GM21576 (cell line): ENCODE data around the gene HLX.

ENCODE experiments used
- ATAC-seq: cut with Tn5 transposase; IDR thresholded peaks from one replicate; pipeline ENCODE4 v1.9.1; 2021; ENCODE audit warnings: mild to moderate bottlenecking, moderate library complexity; ENCODE audit not compliant: unreplicated experiment

The HLX gene

DNA sequence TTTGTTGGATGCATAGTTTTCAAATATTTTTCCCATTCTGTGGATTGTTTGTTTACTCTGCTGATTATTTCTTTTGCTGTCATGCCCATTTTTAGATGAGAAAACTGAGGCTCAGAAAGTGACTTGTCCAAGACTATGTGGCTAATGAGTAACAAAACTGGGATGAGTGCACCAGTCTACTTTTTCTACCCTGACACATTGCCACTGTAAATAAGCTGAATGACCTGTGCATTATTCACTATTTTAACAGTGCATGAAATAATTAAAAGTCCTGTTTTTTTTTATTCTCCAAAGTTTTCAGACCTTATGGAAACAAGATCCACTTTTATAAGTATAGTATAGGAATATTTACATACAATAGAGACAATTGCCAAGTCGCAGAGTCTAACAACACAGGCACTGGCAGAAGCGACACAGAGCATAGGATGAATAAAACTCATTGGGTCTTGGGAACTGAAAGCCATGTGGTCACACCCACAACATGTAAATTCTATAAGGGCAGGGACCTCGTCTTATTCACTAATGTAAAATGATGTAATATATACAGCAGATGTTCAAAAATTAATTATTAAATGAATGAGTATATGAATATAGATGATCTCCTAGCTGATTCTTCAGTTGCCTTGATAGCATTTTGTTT, 45.2 kb downstream of the HLX start:
- ATAC-seq = no peak

DNA sequence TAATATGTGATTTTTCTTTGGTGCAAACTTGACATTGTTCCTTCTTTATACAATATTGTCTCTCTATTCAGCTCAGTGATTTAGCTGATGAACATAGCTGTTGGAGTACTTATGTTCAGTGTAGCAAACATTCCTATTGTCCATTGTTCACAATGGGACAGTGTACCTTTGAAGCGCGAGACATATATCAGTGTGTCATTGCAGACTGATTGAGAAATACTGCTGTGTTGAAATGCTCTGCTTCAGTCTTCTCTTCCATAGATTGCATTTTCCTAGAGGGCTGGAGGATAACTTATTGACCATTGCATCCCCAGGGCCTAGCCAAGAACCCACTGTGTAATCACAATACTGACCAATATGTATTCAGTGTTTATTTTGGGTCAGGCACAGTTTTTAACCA, 46.5 kb downstream of the HLX start:
- no peak for ATAC-seq

DNA sequence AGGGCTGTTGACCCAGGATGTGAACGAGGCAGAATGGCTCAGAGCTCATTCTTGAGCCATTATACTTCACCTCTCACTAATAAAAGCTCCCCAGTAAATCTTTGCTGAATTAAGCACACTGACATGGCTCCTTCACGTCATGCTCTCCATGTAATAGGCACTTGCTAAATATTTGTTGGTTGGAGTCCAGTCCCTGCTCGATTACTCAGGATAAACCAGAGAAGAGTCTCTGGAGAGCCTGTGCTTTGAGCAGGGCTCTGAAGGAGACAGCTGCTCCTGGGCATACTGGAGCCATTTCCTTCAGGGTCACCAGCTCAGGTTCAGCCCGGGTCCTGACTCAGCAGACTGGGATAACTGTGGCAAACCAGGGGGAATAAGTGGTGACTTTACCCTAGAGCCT, 46.9 kb downstream of the HLX start:
- no peak for ATAC-seq

DNA sequence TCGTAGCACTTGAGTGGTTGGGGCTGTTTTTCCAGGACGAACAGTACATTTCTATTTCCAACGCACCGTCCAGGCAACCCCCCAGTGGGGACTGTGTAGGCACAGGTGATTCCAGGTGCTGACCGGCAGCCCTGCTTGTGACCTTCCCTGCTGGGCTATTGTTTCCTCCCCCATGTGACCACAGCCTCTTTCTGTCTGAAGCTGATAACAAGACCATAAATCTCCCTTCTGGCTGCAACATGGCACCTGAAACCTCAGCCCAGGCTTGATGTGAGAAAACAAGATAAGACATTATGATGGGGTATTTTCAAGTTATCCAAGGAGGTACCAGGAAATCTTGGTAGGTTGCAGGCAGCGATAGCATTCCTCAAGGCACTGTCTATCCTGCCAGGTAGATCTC, 48.2 kb downstream of the HLX start:
- ATAC-seq = no peak

DNA sequence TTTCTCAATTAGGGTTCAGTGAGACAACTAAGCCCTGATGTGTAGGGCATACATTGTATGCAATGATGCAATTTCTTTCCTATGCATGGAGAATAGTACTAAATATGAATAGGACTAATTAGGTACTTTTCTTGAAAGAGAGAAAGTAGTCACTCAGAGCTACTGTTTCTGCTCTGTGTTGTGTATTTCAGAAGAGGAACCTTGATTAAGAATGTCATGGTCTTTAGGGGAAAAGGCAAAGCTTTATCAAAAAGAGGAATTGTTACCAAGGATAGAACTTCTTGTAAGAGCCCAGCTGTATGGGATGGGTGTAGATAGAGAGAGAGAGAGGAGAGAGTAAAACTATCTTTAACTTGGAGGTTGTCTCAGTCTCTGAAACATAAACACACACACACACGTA, 49.1 kb downstream of the HLX start:
- ATAC-seq = no peak

DNA sequence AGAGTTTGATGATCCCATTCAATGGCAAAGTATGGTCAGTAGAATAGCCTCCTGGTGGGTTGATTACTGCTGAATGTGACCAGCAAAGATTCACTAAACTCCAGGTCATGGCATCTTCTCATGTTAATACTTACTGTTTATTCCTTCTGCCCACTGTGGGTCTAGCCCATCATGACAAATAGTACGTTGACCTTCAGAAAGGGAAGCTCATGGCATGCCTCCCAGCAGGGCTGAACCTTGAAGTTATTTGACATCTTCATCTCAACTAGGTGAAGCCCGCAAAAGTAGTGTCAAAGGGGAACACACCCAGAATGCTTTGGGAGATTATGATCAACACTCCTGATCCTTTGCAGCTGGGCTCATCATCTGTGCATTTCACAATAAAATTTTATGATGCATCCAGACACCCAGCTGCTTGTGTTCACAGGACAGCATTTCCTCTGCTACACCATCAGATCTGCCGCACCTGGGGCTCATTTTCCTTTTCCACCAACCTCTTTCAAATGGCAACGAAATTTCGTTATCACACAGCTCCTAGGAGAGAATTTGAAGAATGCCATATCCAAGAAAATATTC, 49.6 kb downstream of the HLX start:
- no peak for ATAC-seq

DNA sequence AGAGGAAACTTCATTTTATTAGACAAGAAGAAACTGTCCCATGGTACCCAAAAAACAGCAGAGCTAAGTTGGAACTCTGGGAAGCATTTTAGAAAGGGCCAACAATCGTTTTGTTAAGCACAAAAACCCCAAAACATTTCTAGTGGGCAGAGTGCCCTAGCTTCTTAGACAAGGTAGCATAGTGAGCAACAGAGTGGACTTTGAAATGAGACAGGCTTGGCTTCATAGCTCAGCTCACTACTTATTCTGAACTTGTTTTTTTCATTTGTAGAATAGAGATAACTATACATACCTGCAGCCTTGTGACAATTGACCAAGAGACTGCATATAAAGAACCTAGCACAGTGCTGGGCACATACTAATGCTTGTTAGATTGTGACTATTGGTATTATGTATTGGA, 50.1 kb downstream of the HLX start:
- ATAC-seq = no peak
